IMR-90 (cell line): ENCODE results near the gene AP3D1. TPM values are rescaled to one million over a fixed set of nuclear protein-coding genes. Genes with fewer than 3 reads are reported as not detected.
A peak's percentile ranks its signal among the peaks of the same experiment; 100 is the strongest.

ENCODE experiments used
- ATAC-seq: fragments of 200-7000 bp; cut with Tn5 transposase; 2 replicates; pipeline ENCODE4 v1.9.1; 2020; ENCODE audit warnings: low read depth, mild to moderate bottlenecking, moderate library complexity
- BruUV-seq: library from RNA; stranded (reverse); fragments of 400-500 nt; replicated peaks from 2 replicates; lab custom pipeline; 2021; lab: Mats Ljungman, UMichigan
- CTCF ChIA-PET: fragments of 300-600 bp; formaldehyde crosslinking; extraction: SDS; loops from one replicate; lab custom pipeline; 2021; ENCODE audit warnings: antibody characterized with exemption; lab: Yijun Ruan, JAX
- POLR2A ChIA-PET: fragments of 300-600 bp; sonication (Branson Sonifier 250); formaldehyde crosslinking; loops from one replicate; lab custom pipeline; 2022; ENCODE audit warnings: antibody characterized with exemption; ENCODE audit not compliant: unreplicated experiment; lab: Charles Lee
- DNase-seq: peaks from one replicate; pipeline ENCODE4 v3.0.0; 2013
- H2AFZ ChIP-seq: replicated peaks from 2 replicates; pipeline ENCODE3; 2013; ENCODE audit warnings: low read length, mild to moderate bottlenecking; ENCODE audit not compliant: poor library complexity
- H2AK5ac ChIP-seq: 2 replicates; pipeline ENCODE4 v1.6.1; 2013; ENCODE audit warnings: low read depth, low read length, inconsistent platforms
- H2AK9ac ChIP-seq: replicated peaks from 2 replicates; pipeline ENCODE3; 2013; ENCODE audit warnings: mild to moderate bottlenecking, low read depth, low read length, moderate library complexity; ENCODE audit not compliant: poor library complexity
- H2BK120ac ChIP-seq: 2 replicates; pipeline ENCODE4 v1.6.1; 2013; ENCODE audit warnings: low read depth, low read length, inconsistent platforms
- H2BK15ac ChIP-seq: 3 replicates; pipeline ENCODE4 v1.6.1; 2013; ENCODE audit warnings: low read depth, low read length, inconsistent platforms
- H2BK20ac ChIP-seq: 2 replicates; pipeline ENCODE4 v1.6.1; 2013; ENCODE audit warnings: low read depth, mild to moderate bottlenecking, inconsistent platforms, low read length, moderate library complexity
- H2BK5ac ChIP-seq: 2 replicates; pipeline ENCODE4 v1.6.1; 2013; ENCODE audit warnings: mild to moderate bottlenecking, low read depth, low read length, inconsistent platforms; ENCODE audit not compliant: poor library complexity, severe bottlenecking
- H3K14ac ChIP-seq: replicated peaks from 2 replicates; pipeline ENCODE4 v1.6.1; 2013; ENCODE audit warnings: low read depth, low read length, inconsistent platforms
- H3K18ac ChIP-seq: 2 replicates; pipeline ENCODE4 v1.6.1; 2013; ENCODE audit warnings: low read depth, low read length, control low read depth
- H3K23ac ChIP-seq: 2 replicates; pipeline ENCODE4 v1.6.1; 2013; ENCODE audit warnings: low read depth, low read length, inconsistent platforms
- H3K27ac ChIP-seq: 2 replicates; pipeline ENCODE4 v1.5.1; 2013; ENCODE audit warnings: mild to moderate bottlenecking, control low read depth, low read length; ENCODE audit not compliant: insufficient read depth
- H3K27me3 ChIP-seq: 2 replicates; pipeline ENCODE4 v1.6.1; 2013; ENCODE audit warnings: low read length; ENCODE audit not compliant: control insufficient read depth, insufficient read depth
- H3K36me3 ChIP-seq: 2 replicates; pipeline ENCODE4 v1.6.1; 2013; ENCODE audit warnings: low read length, mixed read lengths; ENCODE audit not compliant: control insufficient read depth, insufficient read depth
- H3K4ac ChIP-seq: 2 replicates; pipeline ENCODE4 v1.6.1; 2013; ENCODE audit warnings: low read depth, low read length, inconsistent platforms
- H3K4me1 ChIP-seq: 2 replicates; pipeline ENCODE4 v1.6.1; 2013; ENCODE audit warnings: low read length, mixed read lengths; ENCODE audit not compliant: control insufficient read depth, insufficient read depth
- H3K4me2 ChIP-seq: 2 replicates; pipeline ENCODE4 v1.6.1; 2013; ENCODE audit warnings: low read depth, mild to moderate bottlenecking, control low read depth, low read length, moderate library complexity
- H3K4me3 ChIP-seq: 2 replicates; pipeline ENCODE4 v1.5.1; 2013; ENCODE audit warnings: low read depth, mild to moderate bottlenecking, control low read depth, low read length, moderate library complexity; ENCODE audit not compliant: insufficient read depth
- H3K56ac ChIP-seq: 2 replicates; pipeline ENCODE4 v1.6.1; 2013; ENCODE audit warnings: low read length, inconsistent platforms; ENCODE audit not compliant: insufficient read depth; ENCODE audit errors: extremely low read depth
- H3K79me1 ChIP-seq, 2 experiments: 2 replicates each; pipeline ENCODE4 v1.6.1; 2013; ENCODE audit warnings: low read length in 2 of 2, inconsistent platforms in 1 of 2, low read depth in 1 of 2
- H3K9ac ChIP-seq: 2 replicates; pipeline ENCODE4 v1.6.1; 2013; ENCODE audit warnings: low read depth, low read length, control low read depth
- H3K9me1 ChIP-seq: 2 replicates; pipeline ENCODE4 v1.6.1; 2013; ENCODE audit warnings: low read length, inconsistent platforms; ENCODE audit not compliant: insufficient read depth
- H3K9me3 ChIP-seq: 2 replicates; pipeline ENCODE4 v1.6.1; 2013; ENCODE audit warnings: low read length; ENCODE audit not compliant: control insufficient read depth, insufficient read depth
- H4K20me1 ChIP-seq: 2 replicates; pipeline ENCODE4 v1.6.1; 2013; ENCODE audit warnings: low read length, inconsistent platforms; ENCODE audit not compliant: insufficient read depth
- H4K5ac ChIP-seq: 2 replicates; pipeline ENCODE4 v1.6.1; 2013; ENCODE audit warnings: mild to moderate bottlenecking, low read depth, low read length, control low read depth
- H4K8ac ChIP-seq, 2 experiments: 2 replicates each; pipeline ENCODE4 v1.6.1; 2013; ENCODE audit warnings: low read depth in 2 of 2, low read length in 2 of 2, control low read depth in 1 of 2, inconsistent platforms in 1 of 2
- H4K91ac ChIP-seq: 2 replicates; pipeline ENCODE4 v1.6.1; 2013; ENCODE audit warnings: low read depth, low read length, inconsistent platforms; ENCODE audit not compliant: insufficient read depth
- CHD1 ChIP-seq: IDR thresholded peaks from 2 replicates; pipeline ENCODE4 v1.6.1; 2012; ENCODE audit warnings: low read depth, low read length, improper control_type of control experiment
- NFE2L2 ChIP-seq: fragments of 150-350 bp; IDR thresholded peaks from 2 replicates; pipeline ENCODE4 v1.6.1; 2016; ENCODE audit warnings: low read depth, mild to moderate bottlenecking, low read length
- POLR2A ChIP-seq: IDR thresholded peaks from 2 replicates; pipeline ENCODE4 v1.6.1; 2012; ENCODE audit warnings: mild to moderate bottlenecking, low read depth, low read length
- RCOR1 ChIP-seq: IDR thresholded peaks from 2 replicates; pipeline ENCODE4 v1.6.1; 2012; ENCODE audit warnings: mild to moderate bottlenecking, low read length, improper control_type of control experiment; ENCODE audit not compliant: insufficient replicate concordance
- WGBS, 2 experiments: methylation state at CpG; one replicate each; pipeline versions ENCODE4 v1.1.5 to v1.1.7; 2013; ENCODE audit warnings: missing lambda C conversion rate in 2 of 2; ENCODE audit not compliant: insufficient read length in 1 of 2; ENCODE audit errors: extremely low coverage in 2 of 2; 5-methylcytosine and 5-hydroxymethylcytosine counted together
- dilution Hi-C: fragments of 300-500 bp; cut with HindIII; formaldehyde crosslinking; loops from one replicate; pipeline ENCODE4 v1.14.3; 2018; ENCODE audit warnings: low sequenced_read_pairs; ENCODE audit not compliant: unreplicated experiment
- in situ Hi-C: fragments of 300-500 bp; cut with MboI; formaldehyde crosslinking; loops from 3 replicates; pipeline ENCODE4 v1.14.3; 2019; ENCODE audit warnings: low sequenced_read_pairs, inconsistent platforms, mixed read lengths
- intact Hi-C: fragments of 100-400 bp; cut with micrococcal nuclease; formaldehyde crosslinking; loops from 2 replicates; pipeline ENCODE4 v1.10.0; 2022
- polyA plus RNA-seq, 3 experiments: library from polyadenylated mRNA; depleted of rRNA; stranded (reverse); fragments of >200 nt; gene quantifications; 2 replicates each; pipeline ENCODE4 v1.2.3, GENCODE V29; 2012; ENCODE audit warnings: low replicate concordance in 1 of 3
- total RNA-seq: library from RNA; depleted of rRNA; stranded (reverse); fragments of >200 nt; gene quantifications from 2 replicates; pipeline ENCODE4 v1.2.3, GENCODE V29; 2012

Gene AP3D1
- total and polyA plus RNA-seq, 2 of the 4 experiments (the other 2 are of a cell fraction): 75.3 to 129 TPM

- no peak for TF ChIP-seq RCOR1
These were observed 37.5 kb upstream of the AP3D1 start (continued) for GRCh38 chr19:2188708-2189385.

- DNase-seq: no peak
- Histone ChIP-seq H3K27me3 (no peaks in the 10 kb centered on the region), H4K20me1 (peaks cover 71% of the 10 kb centered on the region), H3K27ac (peak overlapping the region; percentile 69; the same call in 1 of the 2 replicates), H3K4me2 (no peak overlapping the region), H4K5ac (no peak overlapping the region), H3K9ac (0 out of 2 replicates have a peak overlapping the region, but pooled peaks have one; percentile 29), H3K56ac (peak overlapping the region; percentile 8; the same call in 1 of the 2 replicates), H3K4me3 (no peak overlapping the region), H2AK5ac (peak overlapping the region; percentile 85; the same call in 1 of the 2 replicates), H2BK20ac (peak overlapping the region; percentile 67; the same call in 1 of the 2 replicates), H3K18ac (no peak overlapping the region), H3K9me3 (no peaks in the 10 kb centered on the region), H2BK120ac (peak overlapping the region; percentile 75), H2AK9ac (peak overlapping the region; percentile 53), H3K4me1 (peaks cover 24% of the 10 kb centered on the region), H3K36me3 (peaks cover 51% of the 10 kb centered on the region), H3K79me1 (peaks cover 9 to 88% of the 10 kb centered on the region in 2 experiments), H3K23ac (peak overlapping the region; percentile 46), H4K91ac (peak overlapping the region; percentile 29; the same call in 1 of the 2 replicates), H3K14ac (peak overlapping the region; percentile 87), H2BK15ac (no peak overlapping the region), H3K9me1 (peaks cover 28% of the 10 kb centered on the region), H2BK5ac (peak overlapping the region; percentile 56), H4K8ac (peak overlapping the region in 1 of 2 experiments; percentile 78; a peak in 1 of 4 replicates), H3K4ac (peak overlapping the region; percentile 68), H2AFZ (no peak overlapping the region)
- ChIA-PET POLR2A (no interaction called here), CTCF (no interaction called here)
- in situ Hi-C loops: no loop called here
- WGBS, 2 experiments: 88% methylated on average over 4 of the region's 13 CpGs; no CpG with 5 or more reads in 1 of the 2 experiments
- no peak for ATAC-seq
- intact Hi-C loops: no loop called here
- dilution Hi-C loops: no loop called here
- BruUV-seq: no TSS peak
- TF ChIP-seq NFE2L2 (no peak), RCOR1 (no peak), POLR2A (no peak), CHD1 (no peak)
These were observed 35.8 kb upstream of the AP3D1 start for GRCh38 chr19:2187159-2187558.
